ENCODE measurements around the gene SPATA24. TPM values are rescaled to one million over a fixed set of nuclear protein-coding genes. Genes with fewer than 3 reads are reported as not detected.

SPATA24 gene
- total RNA-seq, 4 donors from 2014 or later = 0.65 to 1.4 (median 0.71) TPM; not detected in 1

GRCh38 chr5:139381837-139382761, 21.8 kb downstream of the SPATA24 start:
- H3K4me3 ChIP-seq (ENCODE audit: low read depth, poor library complexity, severe bottlenecking) = no peak overlapping the region
- 86 to 87% methylated on average over 20 to 28 of the region's 28 CpGs for WGBS, 2 donors
- TF ChIP-seq CTCF (IDR thresholded peaks at IDR 0.05) = no peak
- TF ChIP-seq POLR2A (IDR thresholded peaks at IDR 0.05) = no peak
- peak in 1 of 2 donors; percentile 81 for DNase-seq (ENCODE audit: low spot score in 2 of 2)
- intact Hi-C loops (cut with DNase I; ENCODE audit: low total_unique reads) = no loop called here

- intact Hi-C loops (cut with DNase I; ENCODE audit: low total_unique reads) = no loop called here
- no peak for DNase-seq (ENCODE audit: low spot score in 2 of 2)
- 85 to 91% methylated on average over 15 of the region's 15 CpGs for WGBS, 2 donors
- H3K4me3 ChIP-seq (ENCODE audit: low read depth, poor library complexity, severe bottlenecking) = no peak overlapping the region
- TF ChIP-seq CTCF (IDR thresholded peaks at IDR 0.05) = no peak
- no peak for TF ChIP-seq POLR2A (IDR thresholded peaks at IDR 0.05)
These were observed 24.1 kb downstream of the SPATA24 start for GRCh38 chr5:139379626-139380449.

- intact Hi-C loops (cut with DNase I; ENCODE audit: low total_unique reads) = no loop called here
- H3K4me3 ChIP-seq (ENCODE audit: low read depth, poor library complexity, severe bottlenecking) = no peak overlapping the region
- WGBS, 2 donors = 54 to 70% methylated on average over 13 of the region's 13 CpGs
- TF ChIP-seq CTCF (IDR thresholded peaks at IDR 0.05) (no peak), POLR2A (IDR thresholded peaks at IDR 0.05) (no peak)
- peak in 1 of 2 donors; percentile 70 for DNase-seq (ENCODE audit: low spot score in 2 of 2)
These were observed 24.9 kb downstream of the SPATA24 start for GRCh38 chr5:139378941-139379361.

- DNase-seq (ENCODE audit: low spot score in 2 of 2) = peak in 1 of 2 donors; percentile 82
- intact Hi-C loops (cut with DNase I; ENCODE audit: low total_unique reads) = no loop called here
- no peak overlapping the region for H3K4me3 ChIP-seq (ENCODE audit: low read depth, poor library complexity, severe bottlenecking)
- TF ChIP-seq CTCF (IDR thresholded peaks at IDR 0.05) (no peak), POLR2A (IDR thresholded peaks at IDR 0.05) (no peak)
- WGBS, 2 donors = 54 to 68% methylated on average over 45 to 47 of the region's 47 CpGs
These were observed 25.6 kb downstream of the SPATA24 start for GRCh38 chr5:139378101-139378825.

- intact Hi-C loops (cut with DNase I; ENCODE audit: low total_unique reads) = no loop called here
- peak in 1 of 2 donors; percentile 58 for DNase-seq (ENCODE audit: low spot score in 2 of 2)
- no peak for TF ChIP-seq CTCF (IDR thresholded peaks at IDR 0.05)
- no peak for TF ChIP-seq POLR2A (IDR thresholded peaks at IDR 0.05)
- 79 to 89% methylated on average over 3 of the region's 3 CpGs for WGBS, 2 donors
- H3K4me3 ChIP-seq (ENCODE audit: low read depth, poor library complexity, severe bottlenecking) = no peak overlapping the region
These were observed 26.7 kb downstream of the SPATA24 start for GRCh38 chr5:139377226-139377625.
